HG03442 (cell line): ENCODE measurements around the gene MDH1.
"Not testable (repeated sequence)": the region's sequence is repeated elsewhere in the genome, so short reads cannot be mapped to it uniquely, and the experiment has no call there.

Experiments
- ATAC-seq: cut with Tn5 transposase; IDR thresholded peaks from one replicate; pipeline ENCODE4 v1.9.1; 2021; ENCODE audit warnings: mild to moderate bottlenecking, moderate library complexity; ENCODE audit not compliant: unreplicated experiment

MDH1 gene

DNA sequence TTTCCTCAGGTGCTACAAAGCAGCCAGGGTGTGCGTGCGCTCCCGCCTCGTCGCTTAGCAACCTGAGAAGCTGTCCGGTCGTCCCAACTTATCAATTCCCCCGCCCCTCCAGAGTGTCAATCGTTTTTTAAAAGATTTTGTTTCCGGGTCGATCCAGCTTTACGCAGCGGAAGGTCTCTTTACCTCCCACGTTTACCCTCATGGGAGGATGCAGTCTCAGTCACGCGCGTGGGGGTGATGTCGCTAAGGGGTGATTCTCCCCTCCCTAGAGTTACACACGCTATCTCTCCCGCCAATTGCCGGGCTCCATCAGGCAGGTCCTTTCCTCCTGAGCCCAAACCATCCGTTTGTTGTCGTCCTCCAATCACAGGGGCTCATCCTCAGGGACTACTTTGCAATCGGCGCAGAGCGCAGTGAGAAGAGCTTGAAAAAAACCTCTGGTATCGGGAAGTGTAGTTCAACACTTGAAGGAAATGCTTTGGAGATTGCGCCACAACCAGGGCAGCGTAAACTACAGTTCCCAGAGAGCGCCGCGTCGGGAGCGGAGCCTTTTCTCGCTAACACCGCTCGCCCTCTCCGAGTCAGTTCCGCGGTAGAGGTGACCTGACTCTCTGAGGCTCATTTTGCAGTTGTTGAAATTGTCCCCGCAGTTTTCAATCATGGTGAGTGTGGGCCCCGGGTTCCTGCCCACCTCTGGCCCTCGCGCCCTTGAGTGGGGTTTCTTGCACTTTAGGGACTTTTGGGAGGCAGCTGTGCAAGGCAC lies at the start of gene MDH1, which contains the start of gene WDPCP:
Gene MDH1, plus strand, starts transcription at position 579 of the 763 bp plus-strand sequence. Its CDS starts 81 bp downstream, at position 660.
Gene WDPCP, minus strand, starts transcription at position 93 of the 763 bp plus-strand sequence. CDS start 206 bp downstream, outside the sequence.
- ATAC-seq: peak; percentile 83

- no peak for ATAC-seq
Measured at GRCh38 chr2:63539416-63540162, 49.2 kb upstream of the MDH1 start.

DNA sequence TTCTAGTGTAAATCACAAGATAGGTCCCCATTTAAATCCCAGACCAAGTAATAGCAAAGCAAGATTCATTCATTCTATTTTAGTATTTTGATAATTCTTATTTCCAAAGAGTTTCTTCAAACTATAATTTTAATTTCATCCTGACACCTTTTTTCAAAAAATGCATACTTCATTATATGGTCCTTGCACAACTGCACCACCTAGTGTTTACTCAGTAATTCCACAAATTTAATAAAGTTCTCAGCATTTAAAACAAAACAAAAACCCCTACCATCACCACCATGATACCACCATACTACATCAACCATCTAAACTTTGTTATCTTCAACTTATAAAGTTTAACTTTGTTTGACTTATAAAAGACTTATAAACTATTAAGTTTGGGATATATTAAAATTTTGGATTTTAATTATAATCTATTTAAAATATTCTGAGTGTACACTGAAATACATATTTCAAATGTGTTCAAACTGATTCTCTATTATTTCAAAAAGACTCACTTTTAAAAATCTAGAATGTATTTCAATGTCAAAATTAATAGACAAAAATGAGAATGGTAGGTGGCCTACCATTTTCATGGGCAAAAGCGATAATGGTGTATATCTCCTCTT lies 44.6 kb upstream of the MDH1 start:
- ATAC-seq: no peak

DNA sequence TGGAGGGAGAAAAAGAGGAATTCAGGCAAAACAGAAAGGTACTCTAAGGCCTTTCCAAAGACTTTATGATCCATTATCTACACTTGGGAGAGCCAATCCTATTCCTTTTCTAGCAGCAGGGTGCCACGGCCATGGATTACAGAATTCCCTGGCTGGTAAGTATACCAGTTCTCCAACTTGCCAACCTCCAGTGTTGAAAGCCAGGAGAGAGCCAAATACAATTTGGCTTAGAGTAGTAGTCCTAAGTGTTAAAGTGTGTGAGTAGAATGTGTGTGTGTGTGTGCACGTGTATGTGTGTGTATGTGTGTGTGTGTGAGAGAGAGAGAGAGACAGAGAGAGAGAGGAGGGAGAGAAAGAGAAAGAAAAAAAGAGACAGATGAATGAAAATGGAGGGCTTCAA lies 43.7 kb upstream of the MDH1 start:
- no peak for ATAC-seq

DNA sequence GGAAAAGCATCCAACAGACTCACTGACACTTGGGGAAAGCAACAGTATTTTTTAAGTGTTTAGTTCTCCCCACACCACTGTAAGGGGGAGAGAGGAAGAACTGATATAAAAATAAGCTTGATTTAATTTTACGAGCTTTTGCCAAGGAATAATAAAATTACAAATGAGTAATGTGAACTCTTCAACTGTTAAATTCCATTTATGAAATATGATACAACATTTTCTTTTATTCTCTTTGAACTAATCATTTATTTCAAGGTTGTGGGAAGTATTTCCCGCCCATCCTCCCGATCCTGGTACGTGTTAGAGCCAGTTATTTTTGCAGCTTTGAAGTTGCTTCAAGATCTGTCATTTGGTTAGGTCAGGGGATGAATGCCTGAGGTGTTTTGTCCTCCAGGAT lies 35.7 kb upstream of the MDH1 start:
- no peak for ATAC-seq

DNA sequence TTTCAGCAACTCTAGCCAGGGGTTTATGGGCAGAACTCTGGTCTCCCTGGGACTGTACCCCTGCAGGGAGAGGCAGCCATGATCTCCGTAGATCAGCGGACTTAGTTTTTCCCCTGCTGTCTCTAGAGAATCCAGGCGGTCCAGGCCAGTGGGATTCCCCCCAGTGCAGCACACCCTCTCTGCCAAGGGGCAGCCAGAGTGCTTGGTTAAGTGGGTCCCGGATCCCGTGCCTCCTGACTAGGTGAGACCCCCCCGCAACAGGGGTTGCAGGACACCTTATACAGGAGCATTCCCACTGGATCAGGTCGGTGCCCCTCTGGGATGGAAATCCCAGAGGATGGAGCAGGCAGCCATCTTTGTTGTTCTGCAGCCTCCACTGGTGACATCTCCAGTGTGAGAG lies 33.5 kb upstream of the MDH1 start:
- no peak for ATAC-seq

GRCh38 chr2:63555931-63556330 lies 32.8 kb upstream of the MDH1 start:
- ATAC-seq: no peak

- not testable (repeated sequence) for ATAC-seq
Measured at GRCh38 chr2:63557819-63558218, 30.9 kb upstream of the MDH1 start.

GRCh38 chr2:63558922-63559321 lies 29.8 kb upstream of the MDH1 start:
- not testable (repeated sequence) for ATAC-seq

DNA sequence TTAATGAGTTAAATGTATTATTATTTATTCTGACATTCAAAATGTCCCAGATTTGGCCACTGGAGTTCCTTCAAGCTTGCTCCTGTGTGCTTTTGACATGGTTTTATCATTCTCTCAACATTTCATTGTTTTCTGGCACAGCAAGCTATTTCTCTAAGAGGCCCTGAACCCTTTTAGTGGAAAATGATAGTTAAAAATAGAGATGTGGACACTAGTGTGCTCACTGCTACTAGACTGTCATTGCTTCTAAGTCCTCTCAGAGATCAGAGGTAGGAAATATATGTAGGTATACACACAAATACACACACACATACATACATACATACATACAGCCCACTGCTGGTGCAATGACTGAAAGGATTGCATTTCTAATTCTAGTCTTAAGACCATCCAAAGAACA lies 26.0 kb upstream of the MDH1 start:
- ATAC-seq: no peak

- ATAC-seq: peak; percentile 79
Measured at GRCh38 chr2:63569740-63570139, 19.0 kb upstream of the MDH1 start.

DNA sequence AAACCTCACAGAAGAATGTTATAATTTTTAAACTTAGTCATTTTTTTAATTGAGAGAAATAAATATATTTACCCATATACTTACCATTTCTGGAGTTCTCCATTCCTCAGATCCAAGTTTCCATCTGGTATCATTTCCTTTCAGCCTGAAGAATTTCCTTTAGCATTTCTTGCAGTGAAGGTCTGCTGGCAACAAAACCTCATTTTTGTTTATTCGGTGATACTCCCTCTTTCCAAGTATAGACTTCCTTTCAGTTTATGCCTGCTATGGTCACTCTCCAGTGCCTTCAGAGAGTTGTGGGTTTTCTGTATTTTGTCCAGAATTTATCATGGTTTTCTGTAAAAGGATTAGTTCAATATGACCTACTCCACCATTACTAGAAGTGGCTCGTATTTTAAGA lies 17.5 kb upstream of the MDH1 start:
- no peak for ATAC-seq

GRCh38 chr2:63572001-63572400 lies 16.8 kb upstream of the MDH1 start:
- ATAC-seq: no peak

DNA sequence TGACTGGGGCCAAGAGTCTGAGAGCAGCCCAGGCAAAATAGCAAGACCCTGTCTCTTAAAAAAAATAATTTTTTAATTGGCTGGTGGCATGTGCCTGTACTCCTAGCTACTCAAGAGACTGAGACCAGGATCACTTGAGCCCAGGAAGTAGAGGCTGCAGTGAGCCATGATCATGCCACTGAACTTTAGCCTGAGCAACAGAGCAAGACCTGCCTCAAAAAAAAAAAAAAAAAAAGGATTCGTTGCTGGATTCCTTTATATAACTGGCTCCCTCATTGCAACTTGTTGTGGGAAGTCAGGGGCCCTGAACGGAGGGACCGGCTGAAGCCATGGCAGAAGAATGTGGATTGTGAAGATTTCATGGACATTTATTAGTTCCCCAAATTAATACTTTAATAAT lies 15.7 kb upstream of the MDH1 start:
- ATAC-seq: not testable (repeated sequence)

- not testable (repeated sequence) for ATAC-seq
Measured at GRCh38 chr2:63573726-63574345, 14.9 kb upstream of the MDH1 start.

DNA sequence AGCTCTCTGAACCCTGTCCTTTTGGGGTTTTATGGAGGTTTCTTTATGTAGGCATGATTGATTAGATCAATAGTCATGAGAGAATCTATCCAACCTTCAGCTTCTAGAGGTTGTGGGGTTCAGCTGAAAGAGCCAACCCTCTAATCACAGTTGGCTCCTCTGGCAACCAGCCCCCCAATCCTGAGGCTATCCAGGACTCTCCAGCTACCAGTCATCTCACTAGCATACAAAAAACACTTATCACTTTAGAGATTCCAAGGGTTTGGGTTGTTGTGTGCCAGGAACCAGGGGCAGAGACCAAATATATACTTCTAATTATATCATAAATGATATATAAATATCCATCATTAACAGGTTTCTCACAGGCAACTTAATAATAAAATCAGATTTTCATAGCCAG lies 12.2 kb upstream of the MDH1 start:
- ATAC-seq: no peak

DNA sequence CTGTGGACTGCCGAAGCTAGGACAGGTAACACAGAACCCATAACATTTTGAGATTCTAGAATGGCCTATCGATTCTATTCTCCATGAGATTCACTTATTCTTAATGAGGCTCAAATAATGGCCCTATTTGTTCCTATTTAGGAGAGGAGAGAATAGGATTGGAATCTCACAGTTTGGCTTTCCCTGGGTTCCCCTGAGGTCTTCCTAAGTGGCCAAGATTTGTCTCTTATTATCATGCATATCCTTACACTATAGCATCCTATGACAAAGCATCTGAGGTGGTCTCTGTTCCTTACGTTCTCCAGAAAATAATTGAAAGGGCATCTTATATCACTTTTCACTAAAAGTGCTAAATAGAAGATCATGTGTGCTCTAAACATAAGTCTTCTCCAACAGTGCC lies 10.0 kb upstream of the MDH1 start:
- no peak for ATAC-seq

DNA sequence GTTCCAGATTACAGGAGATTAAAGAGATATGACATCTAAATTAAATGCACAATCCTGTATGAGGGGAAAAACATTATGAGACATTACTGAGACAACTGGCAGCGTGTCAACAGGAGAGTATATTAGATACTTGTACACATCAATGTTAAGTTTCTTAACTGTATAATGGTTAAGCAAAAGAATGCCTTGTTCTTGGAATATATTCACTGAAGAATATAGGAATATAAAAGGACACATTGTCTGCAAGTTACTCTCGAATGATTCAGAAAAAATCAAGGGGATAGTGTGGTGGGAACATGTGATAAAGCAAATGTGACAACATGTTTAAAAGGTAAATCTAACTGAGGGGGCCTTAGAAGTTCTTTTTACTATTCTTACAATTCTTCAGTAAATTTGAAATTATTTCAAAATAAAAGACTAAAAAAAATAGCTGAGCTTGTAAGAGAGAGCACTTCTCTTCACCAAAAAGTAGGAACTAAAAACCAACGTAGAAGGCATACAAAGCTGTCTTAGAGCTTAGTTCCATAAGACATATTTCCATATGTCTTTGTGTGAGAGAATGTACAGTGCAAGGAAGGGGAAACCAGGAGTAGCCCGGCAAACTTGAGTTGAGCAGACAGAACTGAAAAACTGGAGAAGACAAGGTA lies 8.0 kb upstream of the MDH1 start:
- no peak for ATAC-seq

GRCh38 chr2:63581298-63581961 lies 7.3 kb upstream of the MDH1 start:
- no peak for ATAC-seq

- no peak for ATAC-seq
Measured at GRCh38 chr2:63582873-63583272, 5.9 kb upstream of the MDH1 start.
